Middle frontal gyrus (tissue), 1 donor: ENCODE results near the gene PCYOX1L.

Experiments used
- DNase-seq: peaks from one replicate; pipeline ENCODE4 v3.0.0-alpha.2; 2015; ENCODE audit warnings: low spot score; ENCODE audit errors: extremely low spot score

The PCYOX1L gene

GRCh38 chr5:149337736-149338135, 20.1 kb upstream of the PCYOX1L start:
- no peak for DNase-seq

GRCh38 chr5:149338364-149338763, 19.5 kb upstream of the PCYOX1L start:
- no peak for DNase-seq

GRCh38 chr5:149340920-149341319, 16.9 kb upstream of the PCYOX1L start:
- no peak for DNase-seq

- DNase-seq: no peak
Observed at GRCh38 chr5:149341876-149342275, 16.0 kb upstream of the PCYOX1L start.

GRCh38 chr5:149344151-149344550, 13.7 kb upstream of the PCYOX1L start:
- no peak for DNase-seq

GRCh38 chr5:149345147-149345891, 12.5 kb upstream of the PCYOX1L start, which contains the start of gene GRPEL2:
Gene GRPEL2 (plus strand): TSS chr5:149345499. CDS start chr5:149345540, 41 bp downstream.
- peak; percentile 95 for DNase-seq

- no peak for DNase-seq
Observed at GRCh38 chr5:149345892-149346222, 12.0 kb upstream of the PCYOX1L start.

- DNase-seq: no peak
Observed at GRCh38 chr5:149348518-149348917, 9.3 kb upstream of the PCYOX1L start.

- no peak for DNase-seq
Observed at GRCh38 chr5:149349382-149349781, 8.5 kb upstream of the PCYOX1L start.

GRCh38 chr5:149352169-149352568, 5.7 kb upstream of the PCYOX1L start:
- no peak for DNase-seq

GRCh38 chr5:149353911-149354310, 3.9 kb upstream of the PCYOX1L start:
- no peak for DNase-seq

GRCh38 chr5:149355688-149356087, 2.2 kb upstream of the PCYOX1L start:
- DNase-seq: no peak

- DNase-seq: no peak
Observed at GRCh38 chr5:149356391-149356790, 1.5 kb upstream of the PCYOX1L start.

GRCh38 chr5:149358294-149358651, 427 bp downstream of the PCYOX1L start:
- DNase-seq: no peak

GRCh38 chr5:149358868-149359495, 1.1 kb downstream of the PCYOX1L start:
- DNase-seq: no peak

- DNase-seq: no peak
Observed at GRCh38 chr5:149360272-149360671, 2.4 kb downstream of the PCYOX1L start.

GRCh38 chr5:149362541-149362940, 4.7 kb downstream of the PCYOX1L start:
- DNase-seq: no peak

- DNase-seq: no peak
Observed at GRCh38 chr5:149363358-149363757, 5.5 kb downstream of the PCYOX1L start.

- DNase-seq: no peak
Observed at GRCh38 chr5:149363936-149364335, 6.1 kb downstream of the PCYOX1L start.

- DNase-seq: no peak
Observed at GRCh38 chr5:149364719-149365118, 6.9 kb downstream of the PCYOX1L start.

- DNase-seq: no peak
Observed at GRCh38 chr5:149365418-149365817, 7.6 kb downstream of the PCYOX1L start.

- DNase-seq: no peak
Observed at GRCh38 chr5:149366169-149366729, 8.4 kb downstream of the PCYOX1L start.
